Urinary bladder (tissue), 4 donors: Measurements from ENCODE around the gene SPTY2D1. TPM values are rescaled to one million over a fixed set of nuclear protein-coding genes. Genes with fewer than 3 reads are reported as not detected.
"Not testable (repeated sequence)": the region's sequence is repeated elsewhere in the genome, so short reads cannot be mapped to it uniquely, and the experiment has no call there.

Experiments used
- DNase-seq: peaks from one replicate; pipeline ENCODE4 v3.0.0-alpha.2; 2015; ENCODE audit errors: extremely low spot score
- H3K27ac ChIP-seq: one replicate; pipeline ENCODE4 v1.5.1; 2013; ENCODE audit warnings: low read depth, mild to moderate bottlenecking, moderate library complexity
- H3K36me3 ChIP-seq: one replicate; pipeline ENCODE4 v1.6.1; 2013; ENCODE audit warnings: mild to moderate bottlenecking, moderate library complexity; ENCODE audit not compliant: insufficient read depth
- H3K4me1 ChIP-seq: one replicate; pipeline ENCODE4 v1.6.1; 2013; ENCODE audit warnings: mild to moderate bottlenecking, moderate library complexity; ENCODE audit not compliant: insufficient read depth
- H3K4me3 ChIP-seq: one replicate; pipeline ENCODE4 v1.5.1; 2013; ENCODE audit warnings: low read depth, low read length
- WGBS: extraction: QIAGEN DNeasy Blood & Tissue Kit; methylation state at CpG from one replicate; pipeline ENCODE4 v1.1.7; 2013; 5-methylcytosine and 5-hydroxymethylcytosine counted together
- polyA plus RNA-seq: library from polyadenylated mRNA; stranded (reverse); fragments of 200-250 nt; gene quantifications from one replicate; pipeline ENCODE4 v1.2.3, GENCODE V29; 2013
- total RNA-seq: library from RNA; depleted of rRNA; stranded (reverse); fragments of >200 nt; gene quantifications from one replicate; pipeline ENCODE4 v1.2.3, GENCODE V29; 2014
- donor health status: healthy with polysubstance abuse.
- donor health status: healthy.

The SPTY2D1 gene
- total and polyA plus RNA-seq, 2 donors = 8.9 to 27.1 TPM

GRCh38 chr11:18608376-18608775 lies 25.8 kb downstream of the SPTY2D1 start:
- DNase-seq = no peak
- Histone ChIP-seq H3K36me3 (peaks cover 3% of the 10 kb centered on the region), H3K4me1 (no peaks in the 10 kb centered on the region), H3K27ac (no peak overlapping the region), H3K4me3 (no peak overlapping the region)
- 25% methylated on average over 3 of the region's 3 CpGs for WGBS

GRCh38 chr11:18600915-18601569 lies 33.1 kb downstream of the SPTY2D1 start:
- Histone ChIP-seq H3K4me1 (no peaks in the 10 kb centered on the region), H3K36me3 (no peaks in the 10 kb centered on the region), H3K27ac (no peak overlapping the region), H3K4me3 (no peak overlapping the region)
- DNase-seq = no peak
- WGBS = 95% methylated on average over 4 of the region's 4 CpGs

GRCh38 chr11:18599739-18600230 lies 34.4 kb downstream of the SPTY2D1 start, which contains the start of gene MISFA:
TSS of gene MISFA (plus strand) at chr11:18599789. CDS start at chr11:18599929, 140 bp downstream.
- no peak within 1 kb of the TSS for H3K4me3 ChIP-seq
- no peak for DNase-seq
- WGBS = 88% methylated on average over 7 of the region's 7 CpGs
- no peak within 1 kb of the TSS for H3K27ac ChIP-seq
- no peaks in the 10 kb centered on the region for H3K36me3 ChIP-seq
- no peaks in the 10 kb centered on the region for H3K4me1 ChIP-seq

- Histone ChIP-seq H3K4me3 (no peak overlapping the region), H3K4me1 (no peaks in the 10 kb centered on the region), H3K36me3 (no peaks in the 10 kb centered on the region), H3K27ac (no peak overlapping the region)
- WGBS = 60% methylated on average over 5 of the region's 5 CpGs
- no peak for DNase-seq
Observed at GRCh38 chr11:18594999-18595749, 39.0 kb downstream of the SPTY2D1 start.

DNA sequence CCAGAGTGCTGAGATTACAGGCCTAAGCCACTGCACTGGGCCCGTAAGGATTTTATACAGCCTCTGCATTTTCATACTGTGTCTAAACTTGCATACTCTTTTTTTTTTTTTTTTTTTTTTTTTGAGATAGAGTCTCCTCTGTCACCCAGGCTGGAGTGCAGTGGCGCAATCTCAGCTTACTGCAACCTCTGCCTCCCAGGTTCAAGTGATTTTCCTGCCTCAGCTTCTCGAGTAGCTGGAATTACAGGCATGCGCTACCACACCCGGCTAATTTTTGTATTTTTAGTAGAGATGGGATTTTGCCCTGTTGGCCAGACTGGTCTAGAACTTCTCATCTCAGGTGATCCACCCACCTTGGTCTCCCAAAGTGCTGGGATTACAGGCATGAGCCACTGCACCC lies 40.1 kb downstream of the SPTY2D1 start:
- H3K27ac ChIP-seq, H3K4me3 ChIP-seq, H3K4me1 ChIP-seq, DNase-seq, H3K36me3 ChIP-seq: not testable (repeated sequence)
- WGBS = 94% methylated on average over 5 of the region's 5 CpGs

DNA sequence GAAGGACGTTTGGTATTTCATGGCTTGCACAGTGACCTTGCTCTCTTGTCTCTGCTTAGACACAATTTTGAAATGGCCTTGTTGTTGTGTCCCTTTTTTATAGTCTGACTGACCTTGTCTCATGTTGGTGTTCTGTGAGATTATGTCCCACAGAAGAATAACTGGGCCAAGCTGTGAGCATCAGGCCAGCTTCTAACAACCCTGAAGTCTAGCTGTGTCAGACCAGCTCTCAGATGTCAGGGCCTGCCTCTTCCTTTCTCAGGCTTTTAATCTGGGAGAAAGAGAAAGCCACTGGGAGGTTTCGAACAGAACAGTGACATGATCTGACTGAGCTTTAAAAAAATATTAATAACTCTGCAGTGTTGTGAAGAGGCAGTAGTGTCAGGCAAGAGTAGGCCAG lies 43.6 kb downstream of the SPTY2D1 start:
- Histone ChIP-seq H3K4me1 (peaks cover 2% of the 10 kb centered on the region), H3K27ac (no peak overlapping the region), H3K4me3 (no peak overlapping the region), H3K36me3 (no peaks in the 10 kb centered on the region)
- no peak for DNase-seq
- WGBS = 60% methylated on average over 2 of the region's 2 CpGs

- WGBS = under 1% methylated on average over 50 of the region's 50 CpGs
- H3K27ac ChIP-seq = peak within 1 kb of the TSS; percentile 30
Observed at GRCh38 chr11:18588297-18589252, 45.6 kb downstream of the SPTY2D1 start, which contains the start of gene UEVLD. TSS of gene UEVLD (minus strand) at chr11:18588734. CDS start at chr11:18588654, 80 bp downstream.

GRCh38 chr11:18581825-18582224 lies 52.3 kb downstream of the SPTY2D1 start:
- DNase-seq = no peak
- Histone ChIP-seq H3K27ac (no peak overlapping the region), H3K36me3 (no peaks in the 10 kb centered on the region), H3K4me1 (no peaks in the 10 kb centered on the region), H3K4me3 (no peak overlapping the region)
- 95% methylated on average over 1 of the region's 1 CpG for WGBS

More at GRCh38 chr11:18588297-18589252, 45.6 kb downstream of the SPTY2D1 start, which contains the start of gene UEVLD:
- Histone ChIP-seq H3K4me3 (peak within 1 kb of the TSS; percentile 71), H3K36me3 (no peaks in the 10 kb centered on the region), H3K4me1 (peaks cover 2% of the 10 kb centered on the region)
- DNase-seq = peak; percentile 83

- Histone ChIP-seq H3K27ac (no peak overlapping the region), H3K4me1 (no peaks in the 10 kb centered on the region), H3K4me3 (no peak overlapping the region), H3K36me3 (no peaks in the 10 kb centered on the region)
- no peak for DNase-seq
- WGBS = 74% methylated on average over 2 of the region's 2 CpGs
Observed at GRCh38 chr11:18580113-18580766, 53.9 kb downstream of the SPTY2D1 start.

GRCh38 chr11:18578975-18579598 lies 55.1 kb downstream of the SPTY2D1 start:
- Histone ChIP-seq H3K27ac (no peak overlapping the region), H3K36me3 (no peaks in the 10 kb centered on the region), H3K4me3 (no peak overlapping the region), H3K4me1 (no peaks in the 10 kb centered on the region)
- 85% methylated on average over 14 of the region's 14 CpGs for WGBS
- DNase-seq = no peak

GRCh38 chr11:18575361-18575760 lies 58.8 kb downstream of the SPTY2D1 start:
- no peak for DNase-seq
- H3K4me3 ChIP-seq = no peak overlapping the region
- no peaks in the 10 kb centered on the region for H3K4me1 ChIP-seq
- 65% methylated on average over 1 of the region's 1 CpG for WGBS
- H3K36me3 ChIP-seq = peaks cover 3% of the 10 kb centered on the region
- H3K27ac ChIP-seq = no peak overlapping the region

DNA sequence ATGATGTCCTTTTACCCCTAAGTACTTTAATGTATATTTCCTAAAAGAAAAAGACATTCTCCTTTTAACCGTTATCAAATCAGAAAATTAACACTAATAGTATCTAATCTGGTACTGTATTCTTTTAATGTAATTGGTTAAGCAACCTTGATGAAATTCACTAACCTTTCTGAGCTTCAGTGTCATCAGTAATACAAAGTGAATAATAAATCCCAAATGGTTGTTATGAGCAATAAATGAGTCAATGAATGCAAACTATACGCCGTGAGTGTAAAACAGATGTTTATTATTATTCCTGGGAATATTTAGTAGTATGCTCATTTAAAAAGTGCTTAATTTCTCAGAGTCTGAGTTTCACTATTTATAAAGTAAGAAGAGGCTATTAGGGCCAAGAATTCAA lies 67.1 kb downstream of the SPTY2D1 start:
- H3K27ac ChIP-seq = no peak overlapping the region
- H3K4me1 ChIP-seq = no peaks in the 10 kb centered on the region
- peaks cover 3% of the 10 kb centered on the region for H3K36me3 ChIP-seq
- 91% methylated on average over 3 of the region's 3 CpGs for WGBS
- DNase-seq = no peak
- H3K4me3 ChIP-seq = no peak overlapping the region
